Stimulated activated naive CD4-positive, alpha-beta T cell (primary cell): ENCODE results near the gene MED9.
"Not testable (repeated sequence)": the region's sequence is repeated elsewhere in the genome, so short reads cannot be mapped to it uniquely, and the experiment has no call there.

ENCODE experiments used
- DNase-seq, 6 experiments: peaks; one replicate each; lab custom pipeline; 2025; lab: John Stamatoyannopoulos, UW

The MED9 gene

DNA sequence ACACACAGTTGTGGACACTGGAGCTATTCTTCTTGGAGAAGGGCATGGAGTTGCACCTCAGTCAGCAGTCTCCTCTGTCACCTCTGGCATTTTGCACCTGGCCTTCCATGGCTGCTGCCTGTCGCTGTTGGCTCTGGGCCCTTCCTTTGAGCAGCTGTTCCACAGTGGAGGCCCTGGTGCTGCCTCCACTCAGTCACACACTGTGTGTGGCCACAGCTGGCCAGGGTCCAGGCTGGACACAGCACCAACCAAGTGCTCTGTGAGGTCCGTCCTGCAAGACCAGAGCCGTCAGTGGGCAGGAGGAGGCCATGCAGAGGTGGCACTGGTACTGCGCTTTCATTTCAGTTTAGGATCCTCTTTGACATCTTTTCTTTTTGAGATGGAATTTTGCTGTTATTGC is 21.6 kb upstream of the MED9 start:
- DNase-seq, result no peak

DNA sequence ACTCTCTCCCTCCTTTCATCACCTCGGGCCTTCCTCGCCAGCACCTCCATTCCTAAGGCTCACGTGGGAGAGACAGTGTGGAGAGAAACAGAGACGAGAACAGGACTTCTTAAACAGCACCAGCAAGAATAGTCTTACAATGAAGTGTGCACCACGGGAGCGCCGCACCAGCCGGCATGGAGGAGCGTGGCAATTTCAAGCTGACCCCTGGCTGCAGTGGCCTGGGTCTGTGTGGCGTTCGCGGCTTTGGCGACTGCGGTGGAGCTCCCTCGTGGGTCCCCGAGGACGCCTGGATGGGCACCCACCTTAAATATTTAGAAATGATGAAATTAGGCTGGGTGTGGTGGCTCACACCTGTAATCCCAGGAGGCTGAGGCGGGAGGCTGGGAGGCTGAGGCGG is 20.5 kb upstream of the MED9 start:
- no peak for DNase-seq

DNA sequence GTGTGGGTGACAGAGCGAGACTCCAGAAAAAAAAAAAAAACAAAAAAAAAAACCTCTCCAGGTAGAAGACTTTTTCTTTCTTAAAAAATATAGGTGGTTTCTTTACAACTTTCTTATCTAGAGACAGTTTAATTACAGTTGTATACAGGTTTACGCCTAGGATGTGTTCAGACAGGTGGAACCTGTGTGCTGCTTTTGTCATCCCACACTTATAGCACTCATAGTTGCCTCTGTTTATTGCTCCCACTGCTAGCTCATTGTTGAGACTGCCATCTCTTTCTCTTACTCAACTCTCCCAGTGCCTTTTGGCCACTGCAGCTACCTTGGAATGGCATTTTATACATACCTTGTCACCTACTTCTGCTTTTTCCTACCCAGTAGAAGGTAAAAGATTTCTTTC is 19.1 kb upstream of the MED9 start:
- DNase-seq, result no peak

DNA sequence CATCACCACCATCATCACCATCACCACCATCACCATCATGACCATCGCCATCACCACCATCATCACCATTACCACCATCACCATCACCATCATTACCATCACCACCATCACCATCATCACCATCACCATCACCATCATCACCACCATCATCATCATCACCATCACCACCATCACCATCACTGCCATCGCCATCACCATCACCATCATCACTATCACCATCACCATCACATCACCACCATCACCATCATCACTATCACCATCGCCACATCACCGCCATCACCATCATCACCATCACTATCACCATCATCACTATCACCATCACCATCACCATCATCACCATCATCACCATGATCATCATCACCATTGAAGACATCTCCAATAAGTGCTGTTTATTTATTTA is 16.8 kb upstream of the MED9 start:
- no peak for DNase-seq

DNA sequence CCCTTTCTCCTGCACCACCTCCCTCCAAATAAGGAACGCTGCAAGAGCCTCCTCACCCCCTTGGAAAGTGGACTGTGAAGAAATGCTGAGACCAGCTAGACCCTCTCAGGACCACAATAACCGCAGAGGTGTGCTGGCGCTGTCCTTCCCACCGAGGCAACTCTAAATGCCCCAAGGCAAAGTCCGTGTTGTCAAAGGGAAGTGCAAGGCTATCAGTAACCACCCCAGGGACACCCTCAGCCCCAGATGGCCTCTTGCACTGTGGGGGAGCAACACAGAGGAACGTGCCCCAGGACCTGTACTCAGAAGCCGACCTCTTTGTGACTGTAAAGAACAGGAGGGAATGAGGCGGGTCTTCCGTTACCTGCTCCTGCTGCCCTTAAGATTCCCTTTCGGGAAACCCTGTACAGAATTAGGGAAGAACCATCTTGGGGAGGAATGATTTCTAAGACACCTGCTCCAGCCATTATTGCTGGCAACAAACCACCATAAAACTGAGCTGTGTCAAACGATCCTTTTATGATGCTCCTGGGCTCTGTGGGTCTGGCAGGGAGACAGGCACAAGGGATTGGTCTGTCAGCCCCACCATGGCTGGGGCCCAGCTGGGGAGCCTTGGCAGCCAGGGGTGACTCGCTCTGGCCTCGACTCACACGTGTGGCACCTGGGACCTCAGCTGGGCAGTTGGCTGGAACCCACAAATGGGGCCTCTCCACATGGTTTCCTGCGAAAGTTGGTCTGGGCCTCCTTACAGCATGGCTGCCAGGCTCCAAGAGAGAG is 14.6 kb upstream of the MED9 start:
- no peak for DNase-seq

DNA sequence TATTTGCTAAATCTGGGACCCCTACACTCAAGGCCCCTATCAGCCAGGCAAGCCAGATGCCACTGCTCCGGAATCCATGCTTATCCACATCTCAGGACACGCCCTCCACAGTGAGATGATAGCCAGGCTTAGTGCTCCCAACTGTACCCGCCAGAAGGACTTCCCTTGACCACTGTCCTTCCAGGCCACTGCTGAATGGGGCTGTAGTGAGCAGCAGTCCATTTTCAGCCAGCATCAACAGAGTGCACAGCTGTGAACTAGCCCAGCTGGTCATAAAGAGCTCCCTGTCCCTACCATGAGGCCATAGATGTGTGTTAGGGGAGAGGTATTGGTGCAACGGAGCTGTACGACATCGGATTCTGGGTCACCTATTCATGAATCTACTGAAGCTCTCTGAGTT is 13.0 kb upstream of the MED9 start:
- no peak for DNase-seq

DNA sequence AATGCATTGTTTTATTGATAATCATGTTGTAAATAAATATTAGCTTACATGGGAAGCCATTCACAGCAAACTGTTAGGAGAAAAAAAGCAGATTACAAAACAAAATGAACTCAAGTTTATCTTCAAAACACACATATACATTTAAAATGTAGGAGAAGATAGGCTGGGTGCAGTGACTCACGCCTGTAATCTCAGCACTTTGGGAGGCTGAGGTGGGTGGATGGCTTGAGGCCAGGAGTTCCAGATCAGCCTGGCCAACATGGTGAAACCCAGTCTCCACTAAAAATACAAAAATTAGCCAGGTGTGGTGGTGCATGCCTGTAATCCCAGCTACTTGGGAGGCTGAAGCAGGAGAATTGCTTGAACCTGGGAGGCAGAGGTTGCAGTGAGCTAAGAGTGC is 10.9 kb upstream of the MED9 start:
- not testable (repeated sequence) for DNase-seq

DNA sequence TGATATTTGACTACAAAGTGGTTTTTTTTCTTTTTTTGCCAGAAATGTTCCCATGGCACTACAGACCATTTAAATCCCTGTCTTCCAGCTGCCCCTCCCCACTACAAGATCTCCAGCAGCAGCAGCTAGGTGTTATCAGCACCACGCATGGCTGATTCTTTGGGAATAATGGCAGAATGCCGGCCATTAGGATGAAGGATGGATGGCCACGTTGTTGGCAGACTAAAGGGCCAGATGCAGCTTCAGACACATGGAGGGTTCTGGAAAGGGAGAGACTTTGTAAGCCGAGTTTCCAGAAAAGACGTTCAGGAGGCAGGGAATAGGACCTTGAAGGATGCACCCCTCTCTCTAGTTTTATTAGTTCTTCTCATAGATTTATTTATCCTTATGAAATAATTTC is 10.3 kb upstream of the MED9 start:
- DNase-seq, result no peak

DNA sequence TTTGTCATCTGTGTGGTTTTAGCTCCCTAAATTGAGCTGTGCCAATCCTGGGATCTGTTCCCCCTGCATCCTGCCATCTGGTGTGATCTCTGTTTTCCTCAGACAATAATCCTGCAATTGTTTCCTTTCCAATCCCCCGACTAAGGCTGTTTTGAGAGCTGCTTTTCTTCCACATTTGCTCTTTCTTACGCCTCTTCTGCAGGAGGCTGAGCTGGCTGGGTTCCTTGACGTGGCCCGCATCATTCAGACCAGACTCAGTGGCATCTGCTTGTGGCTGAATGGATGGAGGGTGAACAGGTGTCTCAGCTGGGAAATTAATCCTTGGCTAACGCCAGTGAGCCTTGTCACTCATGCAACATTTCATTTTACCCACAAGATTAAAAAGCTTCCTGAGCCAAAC is 9.8 kb upstream of the MED9 start:
- no peak for DNase-seq

DNA sequence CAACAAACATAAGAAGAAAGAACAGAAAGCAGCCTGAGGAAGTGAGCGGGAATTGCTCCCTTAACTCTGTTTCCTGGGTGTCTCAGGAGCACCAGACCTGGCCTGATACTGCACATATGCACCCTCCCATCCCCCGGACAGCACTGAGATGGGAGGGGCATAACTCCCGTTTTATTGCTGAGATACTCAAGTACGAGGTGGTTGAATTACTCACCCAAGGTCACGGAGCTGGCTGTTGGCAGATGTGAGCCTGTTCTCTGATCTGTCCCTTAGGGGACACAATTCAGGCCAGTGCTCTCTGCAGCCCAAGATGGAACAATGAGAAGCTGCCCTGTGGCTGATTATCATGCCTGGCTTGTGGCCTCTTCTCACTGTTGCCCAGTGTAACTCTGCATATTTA is 9.1 kb upstream of the MED9 start:
- no peak for DNase-seq

DNA sequence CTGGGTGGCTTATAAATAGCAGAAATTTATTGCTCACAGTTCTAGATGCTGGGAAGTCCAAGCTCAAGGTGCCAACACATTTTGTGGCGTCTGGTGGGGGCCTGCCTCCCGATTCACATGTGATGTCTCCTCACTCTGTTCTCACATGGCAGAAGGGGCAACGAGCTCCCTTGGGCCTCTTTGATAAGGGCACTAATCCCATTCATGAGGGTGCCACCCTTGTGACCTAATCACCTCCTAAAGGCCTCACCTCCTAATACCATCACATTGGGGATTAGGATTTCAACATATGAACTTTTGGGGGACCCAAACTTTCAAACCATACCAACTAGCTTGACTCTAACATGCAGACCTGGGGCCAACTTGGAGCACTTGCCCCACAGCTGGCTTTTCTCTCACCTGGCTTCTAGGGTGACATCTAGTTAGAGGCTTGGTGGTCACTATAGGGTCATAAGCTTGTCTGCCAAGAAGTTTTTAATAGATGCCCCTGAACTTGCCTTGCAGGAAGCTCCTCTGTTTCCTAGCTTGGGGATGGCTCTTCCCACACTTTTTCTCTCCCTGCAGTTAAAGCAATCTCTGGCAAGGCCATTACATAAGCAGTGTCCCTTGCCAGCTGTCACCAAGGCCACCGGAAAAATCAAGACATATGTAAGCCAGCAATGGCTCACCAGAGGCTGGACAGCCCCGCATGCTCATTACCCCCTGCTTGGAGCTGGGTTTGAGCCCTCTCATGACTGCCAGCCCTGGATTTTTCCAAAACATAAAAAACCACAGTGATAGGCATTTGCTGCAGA is 8.4 kb upstream of the MED9 start:
- DNase-seq, result no peak

DNA sequence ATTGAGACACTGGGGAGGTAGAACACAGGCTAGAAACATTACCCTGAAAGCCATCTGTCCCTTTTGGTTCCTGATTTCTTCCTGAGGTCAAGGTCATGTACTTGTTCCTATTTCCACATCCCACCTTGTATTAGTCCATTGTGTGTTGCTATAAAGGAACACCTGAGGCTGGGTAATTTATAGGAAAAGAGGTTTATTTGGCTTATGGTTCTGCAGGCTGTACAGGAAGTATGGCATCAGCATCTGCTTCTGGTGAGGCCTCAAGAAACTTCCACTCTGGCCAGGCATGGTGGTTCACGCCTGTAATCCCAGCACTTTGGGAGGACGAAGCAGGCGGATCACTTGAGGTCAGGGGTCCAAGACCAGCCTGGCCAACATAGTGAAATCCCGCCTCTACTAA is 7.4 kb upstream of the MED9 start:
- DNase-seq, result no peak

DNA sequence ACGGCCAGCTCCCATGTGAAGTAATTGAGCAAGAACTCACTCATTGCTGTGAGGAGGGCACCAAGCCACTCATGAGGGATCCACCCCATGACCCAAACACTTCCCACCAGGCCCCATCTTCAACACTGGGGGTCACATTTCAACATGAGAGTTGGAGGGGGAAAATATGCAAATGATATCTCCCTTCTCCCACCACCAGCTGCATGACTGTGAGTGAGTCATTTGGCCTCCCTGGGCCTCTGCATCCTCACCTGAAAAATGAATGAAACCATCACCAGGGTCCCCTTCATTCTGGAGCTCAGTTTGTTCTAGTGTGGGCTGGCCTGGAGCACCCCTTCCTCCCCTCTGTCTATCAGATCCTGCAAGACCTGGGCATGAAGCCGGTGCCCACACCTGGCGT is 6.8 kb upstream of the MED9 start:
- DNase-seq, result no peak

DNA sequence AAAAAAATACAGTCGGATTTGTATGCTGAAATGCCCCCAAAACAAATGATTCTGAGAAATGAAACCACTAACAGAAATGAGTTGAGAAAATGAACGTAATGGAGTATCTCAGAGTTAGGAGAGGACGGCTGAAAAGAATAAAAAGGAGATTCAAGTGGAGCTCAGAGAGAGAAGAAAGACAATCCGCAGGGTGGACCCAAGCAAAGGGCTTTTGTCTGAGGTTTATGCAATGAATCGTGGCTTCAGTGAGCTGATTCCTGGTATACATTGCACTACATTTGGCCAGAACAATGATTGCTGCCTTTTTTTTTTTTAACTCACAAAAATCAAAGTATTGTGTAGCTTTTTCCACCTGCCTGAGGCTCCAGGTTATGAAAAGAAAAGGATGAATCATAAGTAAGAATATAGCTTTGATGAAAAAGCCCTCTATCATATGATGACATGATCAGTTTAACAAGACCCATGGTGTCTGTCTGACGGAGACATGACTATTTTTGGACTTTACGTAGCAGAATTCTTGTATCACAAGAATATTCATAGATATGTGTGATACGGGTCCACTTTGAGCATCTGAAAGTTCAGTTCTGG is 4.4 kb upstream of the MED9 start:
- DNase-seq, result no peak

DNA sequence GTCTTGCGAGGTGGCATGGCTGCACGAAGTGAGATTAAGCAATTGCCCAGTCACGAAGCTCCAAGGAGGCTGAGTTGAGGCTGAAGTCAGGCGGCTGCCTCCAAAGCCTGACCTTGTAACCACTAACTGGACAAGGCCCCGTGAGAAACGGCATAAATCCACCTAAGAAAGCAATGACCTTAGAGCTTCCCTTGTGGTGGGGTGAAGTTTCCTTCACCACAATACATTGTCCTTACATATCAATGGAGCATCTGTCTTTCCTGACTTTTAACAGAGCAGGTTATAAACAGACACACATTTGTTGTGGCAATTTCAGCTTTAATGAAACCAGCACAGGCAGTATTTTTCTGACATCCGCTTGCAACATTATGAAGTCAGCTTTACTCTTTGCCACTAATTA is 2.5 kb upstream of the MED9 start:
- no peak for DNase-seq

DNA sequence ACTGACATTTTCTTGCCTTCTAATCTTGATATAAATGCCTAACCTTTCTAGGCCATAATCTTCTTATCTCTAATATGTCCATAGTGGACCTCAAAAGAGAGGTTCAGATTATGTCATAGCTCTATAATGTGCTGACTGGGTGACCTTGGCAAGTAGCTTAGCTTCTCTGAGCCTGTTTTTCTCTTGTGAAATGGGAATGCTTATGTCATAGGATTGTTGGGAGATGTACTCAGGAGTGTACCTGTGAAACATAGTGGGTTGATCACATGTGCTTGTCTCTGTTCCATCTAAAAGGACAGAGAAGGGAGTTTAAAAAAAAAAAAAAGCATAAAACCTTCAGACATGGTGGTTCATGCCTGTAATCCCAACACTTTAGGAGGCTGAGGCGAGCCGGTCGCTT is 2.4 kb downstream of the MED9 start:
- DNase-seq, result no peak

DNA sequence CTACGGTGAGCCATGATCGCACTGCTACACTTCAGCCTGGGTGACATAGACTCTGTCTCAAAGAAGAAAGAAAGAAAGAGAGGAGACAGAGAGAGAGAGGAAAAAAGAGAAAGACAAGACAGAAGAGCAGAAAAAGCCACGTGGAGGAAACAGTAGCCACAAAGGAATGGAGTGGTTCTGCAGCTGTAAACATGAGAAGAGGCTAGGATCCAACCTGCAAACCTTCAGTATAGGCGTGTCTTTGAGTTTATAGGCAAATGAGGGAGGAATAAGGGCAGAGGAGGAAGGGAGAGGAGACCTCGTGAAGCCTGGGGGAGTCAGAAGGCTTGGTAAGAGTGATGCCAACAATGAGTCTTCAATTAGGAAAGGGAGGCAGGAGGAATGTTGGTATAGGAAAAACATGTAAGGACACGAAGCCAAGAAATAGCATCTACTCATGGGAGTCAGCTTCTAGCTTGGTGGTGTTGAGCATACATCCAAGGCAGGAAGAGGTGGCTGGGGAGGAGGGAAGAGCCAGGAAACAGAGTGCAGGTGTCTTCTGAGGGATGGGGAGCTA is 3.9 kb downstream of the MED9 start:
- no peak for DNase-seq

DNA sequence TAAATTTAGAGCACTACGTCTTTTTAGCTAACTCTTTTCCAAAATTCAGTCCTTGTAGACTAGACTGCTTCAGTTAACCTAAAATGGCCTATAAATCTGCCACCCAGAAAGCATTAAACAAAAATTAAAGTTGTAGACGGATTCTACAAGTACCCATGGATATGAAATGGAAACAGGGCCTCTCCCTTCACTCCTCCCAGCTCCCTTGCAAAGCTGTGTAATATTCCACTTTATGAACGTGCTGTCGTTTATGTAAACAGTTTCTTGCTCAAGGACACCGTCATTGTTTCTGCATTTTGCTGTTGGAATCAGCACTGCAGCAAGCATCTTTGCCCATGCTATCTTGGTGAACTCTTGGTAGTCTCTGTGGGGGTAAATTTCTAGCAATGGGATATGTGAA is 5.1 kb downstream of the MED9 start:
- DNase-seq, result no peak

DNA sequence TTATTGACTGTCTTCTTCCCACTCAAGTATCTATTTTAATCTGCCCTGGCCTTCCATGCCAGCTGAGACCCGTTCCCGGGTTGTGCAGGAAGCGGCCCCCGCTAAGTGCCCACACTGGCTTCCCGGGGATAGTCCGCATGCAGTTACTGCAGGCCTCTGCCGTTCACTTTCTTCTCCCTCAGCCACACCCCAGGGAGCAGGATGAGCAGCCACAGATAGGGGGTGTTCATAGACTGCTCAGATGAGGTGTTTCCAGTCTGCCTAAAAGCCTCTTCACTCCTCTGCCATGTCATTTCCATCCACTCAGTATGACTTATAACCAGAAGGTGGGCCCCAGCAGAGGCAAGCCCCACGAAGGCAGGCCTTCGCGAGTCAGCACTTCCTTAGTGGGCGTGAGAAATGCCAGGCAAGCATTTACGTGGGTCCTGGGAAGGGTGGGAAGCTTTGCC is 7.7 kb downstream of the MED9 start:
- DNase-seq, result no peak

DNA sequence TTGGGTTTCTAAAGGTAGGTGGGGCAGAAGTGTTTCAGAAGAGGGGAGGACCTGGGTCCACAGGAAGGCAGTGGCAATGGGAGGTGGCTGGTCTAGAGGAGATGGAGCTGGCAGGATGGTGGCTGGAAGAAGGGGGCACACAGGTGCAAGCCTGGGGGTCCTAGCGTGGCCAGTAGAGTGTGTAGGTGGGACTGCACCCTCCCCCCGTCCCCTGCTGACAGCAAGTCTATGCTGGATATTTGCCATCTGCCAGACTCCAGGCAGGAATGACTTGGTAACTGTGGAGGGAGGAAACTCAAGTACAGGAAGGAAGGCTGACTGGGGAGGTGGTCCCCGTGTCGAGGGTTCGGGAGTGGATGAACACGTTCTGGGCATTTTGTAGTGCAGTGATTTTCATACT is 8.6 kb downstream of the MED9 start:
- DNase-seq, result no peak

DNA sequence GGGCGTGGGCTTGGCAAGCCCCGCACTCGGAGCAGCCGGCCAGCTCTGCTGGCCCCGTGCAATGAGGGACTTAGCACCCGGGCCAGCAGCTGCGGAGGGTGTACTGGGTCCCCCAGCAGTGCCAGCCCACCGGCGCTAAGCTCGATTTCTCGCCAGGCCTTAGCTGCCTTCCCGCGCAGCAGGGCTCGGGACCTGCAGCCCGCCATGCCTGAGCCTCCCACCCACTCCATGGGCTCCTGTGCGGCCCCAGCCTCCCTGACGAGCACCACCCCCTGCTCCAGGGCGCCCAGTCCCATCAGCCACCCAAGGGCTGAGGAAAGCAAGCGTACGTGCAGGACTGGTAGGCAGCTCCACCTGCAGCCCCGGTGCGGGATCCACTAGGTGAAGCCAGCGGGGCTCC is 9.6 kb downstream of the MED9 start:
- not testable (repeated sequence) for DNase-seq

DNA sequence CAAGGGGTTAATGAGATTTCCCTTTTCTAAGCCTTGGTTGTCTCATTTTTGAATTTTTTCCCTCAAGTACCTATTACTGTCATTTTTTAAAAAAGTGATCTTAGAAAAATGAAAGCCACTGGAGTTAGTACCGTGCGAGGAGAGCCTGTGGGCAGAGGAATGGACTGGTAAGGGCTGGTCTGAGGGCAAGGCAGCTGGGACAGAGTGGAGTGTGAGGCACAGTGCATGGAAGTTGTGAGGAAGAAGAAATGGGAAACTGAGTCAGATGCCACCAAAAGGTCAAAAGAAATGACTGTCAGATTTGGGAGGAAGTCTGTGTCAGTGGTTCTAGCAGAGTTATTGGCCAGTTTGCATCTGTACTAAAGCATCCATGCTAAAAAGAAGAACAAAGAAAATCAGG is 11.2 kb downstream of the MED9 start:
- DNase-seq, result no peak

DNA sequence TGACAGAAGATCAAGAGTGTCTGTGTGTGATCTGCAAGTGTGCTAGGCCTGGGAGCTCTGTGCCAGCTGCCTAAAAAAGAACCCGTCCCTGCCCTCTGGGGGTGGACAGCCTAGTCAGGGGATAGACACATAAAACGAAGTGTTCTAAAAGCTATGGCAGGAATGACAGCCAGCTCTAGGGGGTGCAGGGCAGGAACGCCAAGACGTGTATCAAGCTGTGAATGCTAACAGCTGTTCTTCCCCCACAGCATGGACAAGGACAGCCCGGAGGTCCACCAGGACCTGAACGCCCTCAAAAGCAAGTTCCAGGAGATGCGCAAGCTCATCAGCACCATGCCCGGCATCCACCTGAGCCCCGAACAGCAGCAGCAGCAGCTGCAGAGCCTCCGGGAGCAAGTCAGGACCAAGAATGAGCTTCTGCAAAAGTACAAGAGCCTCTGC is 14.3 kb downstream of the MED9 start:
- DNase-seq, result no peak
